Activated B cell treated with CpG ODN at 0.5 μM for 24 hours (primary cell): ENCODE measurements around the gene GPR150. TPM values are rescaled to one million over a fixed set of nuclear protein-coding genes. Genes with fewer than 3 reads are reported as not detected.

ENCODE experiments used
- ATAC-seq: fragments of 200-7000 bp; cut with Tn5 transposase; one replicate; pipeline ENCODE4 v1.10.0; 2021; ENCODE audit warnings: low read depth, mild to moderate bottlenecking, moderate library complexity
- CTCF ChIA-PET: fragments of 350-600 bp; sonication (Branson Sonifier 250); formaldehyde crosslinking; loops from one replicate; lab custom pipeline; 2021; ENCODE audit warnings: antibody characterized with exemption; lab: Charles Lee
- POLR2A ChIA-PET: fragments of 350-600 bp; sonication (Branson Sonifier 250); formaldehyde crosslinking; loops from one replicate; lab custom pipeline; 2021; ENCODE audit warnings: antibody characterized with exemption; lab: Charles Lee
- DNase-seq: peaks from one replicate; pipeline ENCODE4 v3.0.0; 2022
- H3K27ac Mint-ChIP-seq: one replicate; pipeline ENCODE4 v1.8.0; 2020; ENCODE audit warnings: mixed read lengths
- H3K27me3 Mint-ChIP-seq: one replicate; pipeline ENCODE4 v1.8.0; 2021; ENCODE audit warnings: mixed read lengths
- H3K36me3 Mint-ChIP-seq: one replicate; pipeline ENCODE4 v1.8.0; 2021; ENCODE audit warnings: low read depth, mixed read lengths
- H3K4me1 Mint-ChIP-seq: one replicate; pipeline ENCODE4 v1.8.0; 2021; ENCODE audit warnings: mixed read lengths
- H3K4me3 Mint-ChIP-seq: one replicate; pipeline ENCODE4 v1.8.0; 2020; ENCODE audit warnings: mild to moderate bottlenecking, mixed read lengths
- H3K9me3 Mint-ChIP-seq: one replicate; pipeline ENCODE4 v1.8.0; 2020; ENCODE audit warnings: mixed read lengths
- CTCF ChIP-seq: fragments of 200-600 bp; IDR thresholded peaks from one replicate; pipeline ENCODE4 v1.8.0; 2022; ENCODE audit warnings: antibody characterized with exemption, mild to moderate bottlenecking
- intact Hi-C: fragments of 100-400 bp; cut with micrococcal nuclease; formaldehyde crosslinking; loops from one replicate; pipeline ENCODE4 v1.15.1; 2024
- total RNA-seq: library from RNA; stranded (reverse); gene quantifications from 2 replicates; pipeline ENCODE4 v1.2.3, GENCODE V29; 2022

GPR150 gene
- total RNA-seq, 1 donor from 2014 or later, result 0.60 TPM

- Mint-ChIP-seq H3K4me3 (peak overlapping the region; percentile 80), H3K27me3 (no peaks in the 10 kb centered on the region), H3K9me3 (no peaks in the 10 kb centered on the region), H3K4me1 (peaks cover 28% of the 10 kb centered on the region), H3K27ac (peak overlapping the region; percentile 12), H3K36me3 (no peaks in the 10 kb centered on the region)
- POLR2A ChIA-PET, result interaction anchor here (0.7 to 2.6 kb wide), 5 partner anchors 10 to 1558 kb away, joined by 3 to 20 read pairs (median 6); partner anchors contain the start of genes ARSK, RFESD and SKIC3
- TF ChIP-seq CTCF, result no peak
- CTCF ChIA-PET, result interaction anchor here (1.2 to 1.5 kb wide), 2 partner anchors 23 to 159 kb away, joined by 4 read pairs; no protein-coding TSS in a partner anchor
- DNase-seq (no peak), ATAC-seq (no peak)
- intact Hi-C loops, result loop anchor here (1.0 kb wide), 1 partner anchor 10 kb away; no protein-coding TSS in a partner anchor
Measured at GRCh38 chr5:95621839-95622629, 2.1 kb downstream of the GPR150 start.

GRCh38 chr5:95623706-95624105 lies 3.8 kb downstream of the GPR150 start:
- H3K4me1 Mint-ChIP-seq, result peaks cover 24% of the 10 kb centered on the region
- no peak overlapping the region for H3K4me3 Mint-ChIP-seq
- no peak for TF ChIP-seq CTCF
- CTCF ChIA-PET, result interaction anchor here (0.6 kb wide), 1 partner anchor 161 kb away, joined by 3 read pairs; no protein-coding TSS in a partner anchor
- H3K9me3 Mint-ChIP-seq, result no peaks in the 10 kb centered on the region
- no peak for DNase-seq
- H3K27ac Mint-ChIP-seq, result no peak overlapping the region
- POLR2A ChIA-PET, result interaction anchor here (2.5 to 2.6 kb wide), 2 partner anchors 8 to 23 kb away, joined by 8 to 20 read pairs; partner anchors contain the start of gene RFESD
- H3K36me3 Mint-ChIP-seq, result no peaks in the 10 kb centered on the region
- no peak for ATAC-seq
- H3K27me3 Mint-ChIP-seq, result no peaks in the 10 kb centered on the region
- intact Hi-C loops, result no loop called here

- Mint-ChIP-seq H3K27ac (no peak overlapping the region), H3K36me3 (no peaks in the 10 kb centered on the region), H3K4me1 (peaks cover 21% of the 10 kb centered on the region), H3K9me3 (no peaks in the 10 kb centered on the region), H3K27me3 (no peaks in the 10 kb centered on the region), H3K4me3 (no peak overlapping the region)
- CTCF ChIA-PET, result no interaction called here
- TF ChIP-seq CTCF, result no peak
- POLR2A ChIA-PET, result interaction anchor here (2.5 kb wide), 1 partner anchor 7 kb away, joined by 8 read pairs; no protein-coding TSS in a partner anchor
- intact Hi-C loops, result no loop called here
- no peak for DNase-seq
- no peak for ATAC-seq
Measured at GRCh38 chr5:95624368-95624767, 4.5 kb downstream of the GPR150 start.

- ChIA-PET CTCF (no interaction called here), POLR2A (no interaction called here)
- DNase-seq (no peak), ATAC-seq (no peak)
- intact Hi-C loops, result no loop called here
- no peak overlapping the region for H3K27ac Mint-ChIP-seq
- H3K4me3 Mint-ChIP-seq, result no peak overlapping the region
- H3K9me3 Mint-ChIP-seq, result peaks cover 2% of the 10 kb centered on the region
- TF ChIP-seq CTCF, result no peak
- H3K36me3 Mint-ChIP-seq, result no peaks in the 10 kb centered on the region
- H3K4me1 Mint-ChIP-seq, result peaks cover 14% of the 10 kb centered on the region
- no peaks in the 10 kb centered on the region for H3K27me3 Mint-ChIP-seq
Measured at GRCh38 chr5:95626701-95627100, 6.8 kb downstream of the GPR150 start.

GRCh38 chr5:95627971-95628810 lies 8.3 kb downstream of the GPR150 start:
- TF ChIP-seq CTCF, result no peak
- H3K27me3 Mint-ChIP-seq, result no peaks in the 10 kb centered on the region
- H3K36me3 Mint-ChIP-seq, result no peaks in the 10 kb centered on the region
- no peak for ATAC-seq
- H3K4me1 Mint-ChIP-seq, result peaks cover 10% of the 10 kb centered on the region
- intact Hi-C loops, result no loop called here
- ChIA-PET CTCF (no interaction called here), POLR2A (no interaction called here)
- peaks cover 11% of the 10 kb centered on the region for H3K9me3 Mint-ChIP-seq
- no peak overlapping the region for H3K27ac Mint-ChIP-seq
- DNase-seq, result no peak
- H3K4me3 Mint-ChIP-seq, result no peak overlapping the region
